ENCODE measurements around the gene TRPT1.

TRPT1 gene

GRCh38 chr11:64252003-64252872, 26.3 kb upstream of the TRPT1 start:
- H3K4me3 ChIP-seq (ENCODE audit: low read length), result peak overlapping the region; percentile 80
- TF ChIP-seq ZNF274 (IDR thresholded peaks at IDR 0.05; ENCODE audit: low read depth, low read length), result no peak

GRCh38 chr11:64251753-64252002, 25.7 kb upstream of the TRPT1 start:
- TF ChIP-seq ZNF274 (IDR thresholded peaks at IDR 0.05; ENCODE audit: low read depth, low read length), result no peak

GRCh38 chr11:64251016-64251752, 25.2 kb upstream of the TRPT1 start, which contains the start of gene PLCB3:
Gene PLCB3 (plus strand): TSS chr11:64251530. CDS start chr11:64251650, 120 bp downstream.
- TF ChIP-seq ZNF274 (IDR thresholded peaks at IDR 0.05; ENCODE audit: low read depth, low read length), result no peak
- H3K4me3 ChIP-seq (ENCODE audit: low read length), result peak within 1 kb of the TSS; percentile 80

More at GRCh38 chr11:64251753-64252002, 25.7 kb upstream of the TRPT1 start:
- H3K4me3 ChIP-seq (ENCODE audit: low read length), result peak overlapping the region; percentile 80

DNA sequence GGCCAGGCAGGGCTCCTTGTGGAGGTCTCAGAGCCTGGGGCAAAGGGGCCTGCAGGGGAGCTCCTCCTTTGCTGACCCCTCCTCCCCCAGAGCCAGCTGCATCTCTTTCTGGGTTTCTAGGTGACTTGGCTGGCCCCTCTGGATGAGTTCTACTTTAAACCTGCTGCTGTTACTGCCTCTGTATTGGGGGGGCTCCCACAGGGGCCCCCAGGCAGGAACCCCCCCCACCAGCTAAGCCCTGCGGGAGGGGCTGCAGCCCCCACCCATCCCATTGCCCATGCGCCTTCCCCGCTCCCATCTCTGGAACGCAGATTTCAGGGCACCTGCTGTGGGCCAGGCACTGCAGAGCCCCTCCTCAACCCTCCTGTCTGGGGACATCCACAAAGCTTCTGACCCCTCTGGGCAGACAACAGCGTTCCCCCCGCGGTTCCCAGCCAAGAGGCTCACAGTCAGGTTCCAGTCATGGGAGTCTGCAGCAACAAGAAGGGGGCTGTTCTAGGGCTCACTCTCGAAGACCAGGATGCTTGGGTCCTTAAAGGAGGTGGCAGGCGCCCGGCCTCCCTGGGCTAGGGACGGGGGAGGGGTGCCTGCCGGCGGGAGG, 24.5 kb upstream of the TRPT1 start:
- TF ChIP-seq ZNF274 (IDR thresholded peaks at IDR 0.05; ENCODE audit: low read depth, low read length), result no peak
- H3K4me3 ChIP-seq (ENCODE audit: low read length), result no peak overlapping the region; the same call in 1 of the 2 replicates

DNA sequence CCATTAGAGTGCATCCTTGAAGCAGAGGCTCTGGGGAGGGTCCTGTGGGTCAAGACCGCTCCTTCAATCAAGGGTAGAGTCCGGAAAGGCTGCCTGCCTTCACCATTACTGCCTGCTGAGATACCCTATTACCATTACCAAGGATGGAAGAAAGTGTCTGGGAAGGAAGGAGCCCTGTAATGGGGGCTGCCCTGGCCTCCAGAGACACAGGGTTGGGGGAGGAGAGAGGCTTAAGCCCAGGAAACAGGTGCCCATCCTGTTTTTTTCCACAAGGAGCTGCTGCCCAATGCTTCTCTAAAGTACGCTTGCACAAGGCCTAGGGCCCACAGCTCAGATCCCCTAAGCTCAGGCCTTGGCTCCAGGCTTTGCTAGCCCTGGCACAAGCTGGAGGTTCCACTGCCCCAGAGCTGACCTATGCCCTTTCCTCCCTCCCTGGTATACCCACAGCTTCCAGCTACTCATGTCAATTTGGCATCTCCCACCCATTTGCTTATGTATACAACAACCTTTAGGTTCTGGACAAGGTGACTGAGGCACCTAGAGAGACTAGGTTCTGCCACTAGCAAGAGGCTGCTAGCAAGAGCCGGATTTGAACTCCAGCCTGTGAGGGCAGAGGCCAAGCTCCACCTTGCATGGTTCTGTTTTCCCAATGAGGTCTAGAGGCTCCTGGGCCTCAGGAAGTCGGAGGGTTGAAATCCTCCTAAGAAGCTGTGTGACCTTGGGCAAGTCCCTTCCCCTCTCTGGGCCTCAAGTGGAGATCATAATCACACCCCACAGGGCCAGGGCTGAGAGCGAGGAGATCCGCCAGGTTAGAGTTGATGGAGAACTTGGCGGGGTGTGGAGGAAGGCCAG, 23.8 kb upstream of the TRPT1 start:
- TF ChIP-seq ZNF274 (IDR thresholded peaks at IDR 0.05; ENCODE audit: low read depth, low read length), result no peak
- H3K4me3 ChIP-seq (ENCODE audit: low read length), result no peak overlapping the region

GRCh38 chr11:64249038-64249437, 23.1 kb upstream of the TRPT1 start:
- TF ChIP-seq ZNF274 (IDR thresholded peaks at IDR 0.05; ENCODE audit: low read depth, low read length), result no peak
- no peak overlapping the region for H3K4me3 ChIP-seq (ENCODE audit: low read length)

- TF ChIP-seq ZNF274 (IDR thresholded peaks at IDR 0.05; ENCODE audit: low read depth, low read length), result no peak
- no peak overlapping the region for H3K4me3 ChIP-seq (ENCODE audit: low read length)
Observed at GRCh38 chr11:64248578-64248977, 22.6 kb upstream of the TRPT1 start.

DNA sequence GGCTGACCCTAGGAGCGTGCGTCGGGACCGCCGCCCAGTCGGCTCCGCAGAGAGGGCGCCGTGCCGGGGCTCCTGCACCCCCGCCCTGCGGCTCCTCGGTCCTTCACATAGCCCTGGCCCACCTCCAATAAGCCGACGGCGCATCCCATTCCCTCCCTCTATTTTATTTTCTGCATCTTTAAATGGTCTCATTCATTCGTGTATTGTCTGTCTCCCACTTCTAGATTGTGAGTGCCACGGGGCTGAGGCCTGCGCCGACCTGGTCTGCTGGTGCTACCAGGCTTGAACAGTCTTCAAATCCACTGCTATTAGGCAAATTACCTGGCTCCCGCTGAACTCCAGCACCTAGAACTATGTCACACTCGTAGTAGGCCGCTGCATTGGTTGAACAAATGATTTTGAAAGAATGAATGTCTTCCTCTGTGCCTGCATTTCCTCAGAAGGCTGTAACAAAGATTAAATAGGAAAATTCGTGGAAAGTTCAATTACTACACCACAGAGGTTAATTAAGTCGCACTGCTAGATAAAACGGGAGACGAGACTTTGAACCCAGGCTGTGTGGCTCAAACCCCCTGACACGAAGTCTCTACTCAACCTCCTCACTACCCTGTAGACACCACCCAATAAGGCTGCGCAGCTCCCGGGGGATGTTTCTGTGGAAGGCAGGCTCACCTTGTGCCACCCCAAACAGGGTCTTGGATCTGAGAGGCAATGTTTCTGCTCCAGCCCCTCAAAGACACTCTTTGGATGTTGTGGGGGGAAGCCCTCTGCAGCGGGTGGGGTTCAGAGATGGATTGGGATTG, 21.9 kb upstream of the TRPT1 start:
- no peak overlapping the region for H3K4me3 ChIP-seq (ENCODE audit: low read length)
- TF ChIP-seq ZNF274 (IDR thresholded peaks at IDR 0.05; ENCODE audit: low read depth, low read length), result no peak

DNA sequence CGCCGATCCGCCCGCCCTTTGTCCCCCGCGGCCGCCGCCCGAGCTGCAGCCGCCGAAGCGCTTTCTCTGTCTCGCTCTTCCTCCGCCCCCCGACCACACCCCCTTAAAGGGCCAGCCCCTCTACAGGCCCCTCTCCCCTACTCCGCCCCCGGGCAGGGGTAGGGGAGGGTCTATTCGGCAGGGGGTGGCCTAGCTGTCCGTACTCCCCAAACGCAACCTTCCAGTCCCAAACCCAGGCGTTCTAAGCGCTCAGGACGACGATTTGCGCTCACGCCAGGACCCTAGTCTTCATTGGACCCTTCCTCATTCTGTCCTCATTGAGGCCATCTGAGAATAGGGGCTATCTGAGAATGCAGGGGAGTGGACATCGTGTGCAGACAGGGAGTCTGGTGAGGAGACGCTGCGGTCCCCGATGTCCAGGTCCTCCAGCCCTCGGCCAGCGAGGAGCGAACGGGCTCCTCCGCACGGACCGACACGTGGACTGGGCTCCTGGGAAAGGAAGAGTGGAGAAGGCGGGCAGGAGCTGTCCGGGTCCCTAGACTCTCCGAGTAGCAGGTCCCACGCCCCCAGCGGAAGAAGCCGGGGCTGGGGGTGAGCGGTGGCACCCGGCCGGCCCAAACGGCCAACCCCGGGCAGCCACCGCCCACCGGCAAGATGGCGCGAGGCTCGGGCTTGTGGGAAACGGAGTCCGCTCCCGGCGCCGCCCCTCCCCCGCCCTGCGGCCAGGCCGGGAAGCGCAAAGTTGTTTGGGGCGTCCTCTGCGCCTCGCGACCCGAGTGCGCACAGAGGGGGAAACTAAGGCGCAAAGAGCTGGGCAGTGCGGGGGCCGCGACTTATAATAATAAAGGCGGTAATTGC, 21.1 kb upstream of the TRPT1 start, which contains the start of gene PPP1R14B:
Gene PPP1R14B, minus strand, starts transcription at position 73 of the 858 bp plus-strand sequence. CDS start 270 bp downstream, outside the sequence.
- peak within 1 kb of the TSS; percentile 72 for H3K4me3 ChIP-seq (ENCODE audit: low read length)
- TF ChIP-seq ZNF274 (IDR thresholded peaks at IDR 0.05; ENCODE audit: low read depth, low read length), result no peak

- peak overlapping the region; percentile 72; the same call in 1 of the 2 replicates for H3K4me3 ChIP-seq (ENCODE audit: low read length)
Observed at GRCh38 chr11:64246621-64246870, 20.6 kb upstream of the TRPT1 start.

- peak overlapping the region; percentile 72 for H3K4me3 ChIP-seq (ENCODE audit: low read length)
Observed at GRCh38 chr11:64245797-64246620, 20.0 kb upstream of the TRPT1 start.

GRCh38 chr11:64245401-64245796, 19.4 kb upstream of the TRPT1 start:
- no peak for TF ChIP-seq ZNF274 (IDR thresholded peaks at IDR 0.05; ENCODE audit: low read depth, low read length)
- H3K4me3 ChIP-seq (ENCODE audit: low read length), result peak overlapping the region; percentile 72; the same call in 1 of the 2 replicates

More at GRCh38 chr11:64245797-64246620, 20.0 kb upstream of the TRPT1 start:
- TF ChIP-seq ZNF274 (IDR thresholded peaks at IDR 0.05; ENCODE audit: low read depth, low read length), result no peak
